ENCODE results near the gene RNF207.

- no peak for TF ChIP-seq POLR2A (IDR thresholded peaks at IDR 0.05)
- TF ChIP-seq CTCF (IDR thresholded peaks at IDR 0.05) = no peak
Observed at GRCh38 chr1:6166655-6167390, 39.1 kb upstream of the RNF207 start.
